GM06990 (cell line): ENCODE measurements around the gene KDM3B.

Experiments
- DNase-seq: peaks from one replicate; pipeline ENCODE4 v3.0.0-alpha.2; 2011; ENCODE audit not compliant: insufficient read length; ENCODE audit errors: extremely low read depth
- H3K27me3 ChIP-seq: replicated peaks from 2 replicates; pipeline ENCODE4 v1.6.0; 2011; ENCODE audit warnings: low read length; ENCODE audit not compliant: control insufficient read depth, insufficient read depth
- H3K36me3 ChIP-seq: 2 replicates; pipeline ENCODE4 v1.5.1; 2011; ENCODE audit warnings: low read length; ENCODE audit not compliant: control insufficient read depth, insufficient read depth
- H3K4me3 ChIP-seq: replicated peaks from 2 replicates; pipeline ENCODE4 v1.5.1; 2011; ENCODE audit warnings: low read depth, mild to moderate bottlenecking, control low read depth, low read length
- TF ChIP-seq, protein P1 (sequence below): IDR thresholded peaks from 2 replicates; pipeline ENCODE4 v1.5.1; 2011; ENCODE audit warnings: low read length, control low read depth, mild to moderate bottlenecking, inconsistent platforms; ENCODE audit not compliant: insufficient read depth, poor library complexity, severe bottlenecking

The KDM3B gene

DNA sequence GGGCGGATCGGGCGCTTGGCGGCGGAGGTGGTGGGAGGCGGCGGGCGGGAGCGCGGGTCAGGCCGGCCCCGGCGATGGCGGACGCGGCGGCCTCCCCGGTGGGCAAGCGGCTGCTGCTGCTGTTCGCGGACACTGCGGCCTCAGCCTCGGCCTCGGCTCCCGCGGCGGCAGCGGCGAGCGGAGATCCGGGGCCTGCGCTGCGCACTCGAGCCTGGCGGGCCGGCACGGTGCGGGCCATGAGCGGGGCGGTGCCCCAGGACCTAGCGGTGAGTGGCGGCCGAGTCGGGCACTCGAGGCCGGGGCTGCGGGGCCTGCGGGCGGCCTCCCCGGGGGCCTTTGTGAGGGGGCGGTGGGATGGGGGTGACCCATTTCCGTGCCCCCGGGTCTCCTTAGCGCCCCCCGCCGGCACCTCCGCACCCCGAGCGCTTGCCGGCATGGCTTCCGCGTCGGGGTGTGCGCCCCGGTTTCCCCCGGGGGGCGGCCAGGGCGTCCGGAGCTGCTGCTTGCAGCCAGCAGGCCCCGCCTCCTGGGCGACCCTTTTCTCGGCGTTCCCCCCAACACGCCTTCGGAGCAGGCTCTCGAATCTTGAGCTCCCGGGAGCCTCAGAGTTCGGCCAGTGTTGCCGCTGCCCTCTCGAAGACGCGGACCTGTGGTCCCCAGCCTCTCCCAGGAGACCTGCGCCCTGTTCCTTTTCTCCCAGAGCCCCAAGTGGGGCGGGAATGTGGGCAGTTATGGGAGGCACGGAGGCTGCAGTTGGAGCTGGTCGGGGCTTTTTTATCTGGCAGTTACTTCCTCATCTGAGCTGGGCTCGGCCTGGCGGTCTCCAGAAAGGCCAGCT, 456 bp downstream of the KDM3B start:
- H3K36me3 ChIP-seq: peaks cover 4% of the 10 kb centered on the region
- H3K27me3 ChIP-seq: no peaks in the 10 kb centered on the region
- H3K4me3 ChIP-seq: peak overlapping the region; percentile 92
- TF ChIP-seq, protein P1, sequence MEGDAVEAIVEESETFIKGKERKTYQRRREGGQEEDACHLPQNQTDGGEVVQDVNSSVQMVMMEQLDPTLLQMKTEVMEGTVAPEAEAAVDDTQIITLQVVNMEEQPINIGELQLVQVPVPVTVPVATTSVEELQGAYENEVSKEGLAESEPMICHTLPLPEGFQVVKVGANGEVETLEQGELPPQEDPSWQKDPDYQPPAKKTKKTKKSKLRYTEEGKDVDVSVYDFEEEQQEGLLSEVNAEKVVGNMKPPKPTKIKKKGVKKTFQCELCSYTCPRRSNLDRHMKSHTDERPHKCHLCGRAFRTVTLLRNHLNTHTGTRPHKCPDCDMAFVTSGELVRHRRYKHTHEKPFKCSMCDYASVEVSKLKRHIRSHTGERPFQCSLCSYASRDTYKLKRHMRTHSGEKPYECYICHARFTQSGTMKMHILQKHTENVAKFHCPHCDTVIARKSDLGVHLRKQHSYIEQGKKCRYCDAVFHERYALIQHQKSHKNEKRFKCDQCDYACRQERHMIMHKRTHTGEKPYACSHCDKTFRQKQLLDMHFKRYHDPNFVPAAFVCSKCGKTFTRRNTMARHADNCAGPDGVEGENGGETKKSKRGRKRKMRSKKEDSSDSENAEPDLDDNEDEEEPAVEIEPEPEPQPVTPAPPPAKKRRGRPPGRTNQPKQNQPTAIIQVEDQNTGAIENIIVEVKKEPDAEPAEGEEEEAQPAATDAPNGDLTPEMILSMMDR: peak; percentile 41
- DNase-seq: peak; percentile 83

DNA sequence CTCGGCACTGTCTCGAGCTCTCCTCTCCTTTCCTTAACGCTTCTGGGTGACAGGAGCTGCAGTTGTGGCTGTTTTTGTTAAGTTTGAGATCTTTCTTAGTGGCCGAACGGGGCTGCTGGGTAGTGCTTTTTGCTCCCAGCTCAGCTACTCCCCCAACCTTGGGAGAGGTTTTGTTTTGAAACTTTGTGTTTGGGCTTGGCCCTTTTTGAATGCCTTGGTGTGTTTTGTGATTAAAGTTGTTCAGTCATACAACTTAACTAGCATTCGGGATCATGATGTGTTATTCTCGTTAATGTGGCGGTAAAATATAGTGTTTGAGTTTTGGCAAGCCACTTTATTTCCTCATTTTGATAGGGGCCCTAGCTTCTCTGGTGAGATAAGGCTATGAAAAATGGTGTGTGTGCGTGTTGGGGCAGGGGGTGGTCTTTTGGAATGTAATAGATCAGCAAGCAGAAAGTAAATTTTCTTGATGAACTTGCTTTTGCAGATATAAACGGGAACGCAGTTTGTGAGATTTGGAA, 1.1 kb downstream of the KDM3B start:
- Histone ChIP-seq H3K4me3 (peak overlapping the region; percentile 92), H3K27me3 (no peaks in the 10 kb centered on the region), H3K36me3 (peaks cover 1% of the 10 kb centered on the region)
- TF ChIP-seq, protein P1: no peak
- DNase-seq: no peak

DNA sequence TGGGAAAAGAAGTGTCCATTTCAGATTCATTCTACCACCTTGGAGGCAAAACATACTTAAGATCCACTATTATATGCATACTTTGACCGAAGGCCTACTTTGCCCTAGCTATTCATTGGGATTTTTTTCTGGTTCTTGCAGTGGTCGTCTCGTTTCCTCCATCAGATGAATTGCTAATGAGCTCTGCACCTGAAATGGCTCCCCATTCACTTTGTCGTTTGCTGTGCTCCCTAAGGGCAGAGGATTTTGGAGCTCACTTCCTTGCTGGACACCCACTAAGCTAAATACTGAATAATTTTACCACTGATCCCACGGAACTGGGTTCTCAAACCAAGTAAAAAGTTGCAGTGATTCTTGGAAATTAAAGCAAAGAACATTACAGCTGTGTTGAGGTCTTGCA, 1.9 kb downstream of the KDM3B start:
- TF ChIP-seq, protein P1: no peak
- Histone ChIP-seq H3K36me3 (no peaks in the 10 kb centered on the region; the same call in 1 of the 2 replicates), H3K27me3 (no peaks in the 10 kb centered on the region), H3K4me3 (peak overlapping the region; percentile 92)
- DNase-seq: no peak

DNA sequence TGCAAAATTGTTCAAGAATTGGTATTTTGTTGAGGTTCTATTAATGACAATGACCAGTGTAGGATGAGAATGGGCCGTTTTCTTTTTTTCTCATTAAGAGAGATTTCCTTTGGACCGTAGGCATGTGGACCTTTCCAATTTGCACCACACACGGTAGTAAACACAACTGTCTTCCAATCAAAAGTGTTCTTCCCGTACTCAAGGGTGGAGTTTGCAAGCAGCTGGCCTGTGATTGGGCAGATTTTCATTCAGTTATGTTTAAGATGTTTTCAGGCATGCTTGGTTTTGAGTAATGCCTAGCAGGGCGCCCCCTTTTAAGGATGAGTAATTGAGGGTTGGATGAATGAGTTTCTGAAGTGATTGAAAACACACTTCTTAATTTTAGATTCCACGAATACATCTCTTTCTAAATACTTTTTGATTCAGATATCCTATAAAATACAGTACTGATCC, 2.5 kb downstream of the KDM3B start:
- TF ChIP-seq, protein P1: peak; percentile 21
- peak; percentile 46 for DNase-seq

DNA sequence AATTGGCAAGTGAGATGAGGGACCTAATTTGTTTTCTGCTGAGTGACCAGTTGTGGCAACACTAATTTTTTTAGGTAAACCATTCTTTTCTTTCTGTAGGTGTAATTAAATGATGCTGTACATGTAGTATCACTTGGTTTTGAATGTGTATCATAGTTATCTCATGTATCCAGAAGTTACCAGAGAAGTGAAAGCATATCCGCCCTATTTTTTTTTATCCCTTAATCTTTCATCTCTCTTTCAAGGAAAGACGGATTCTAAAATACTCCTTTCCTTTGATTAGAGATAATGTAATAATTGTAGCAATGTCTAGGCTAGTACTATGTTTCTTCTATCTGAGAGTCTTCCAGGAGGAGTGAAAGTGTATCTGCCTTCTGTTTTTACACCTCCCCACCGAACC, 7.1 kb downstream of the KDM3B start:
- 0 out of 2 replicates have a peak, but pooled peaks cover 1% of the 10 kb centered on the region for H3K36me3 ChIP-seq
- H3K4me3 ChIP-seq: no peak overlapping the region
- no peaks in the 10 kb centered on the region for H3K27me3 ChIP-seq
- no peak for DNase-seq
- TF ChIP-seq, protein P1: no peak

More for the DNA sequence above, 2.5 kb downstream of the KDM3B start:
- H3K4me3 ChIP-seq: peak overlapping the region; percentile 92; the same call in 1 of the 2 replicates
- no peaks in the 10 kb centered on the region for H3K27me3 ChIP-seq
- H3K36me3 ChIP-seq: no peaks in the 10 kb centered on the region; the same call in 1 of the 2 replicates
